Stimulated activated CD4-positive, alpha-beta T cell treated with anti-CD3 and anti-CD28 coated beads, Interleukin-4, amount 100 ng/mL, for 48 hours (primary cell): ENCODE measurements around the gene MINK1.
"Not testable (repeated sequence)": the region's sequence is repeated elsewhere in the genome, so short reads cannot be mapped to it uniquely, and the experiment has no call there.

Experiments
- DNase-seq, 2 donors: peaks; one replicate each; pipeline ENCODE4 v3.0.0-alpha.2; 2020; ENCODE audit warnings: low read depth in 2 of 2

Gene MINK1

GRCh38 chr17:4811471-4811870, 21.7 kb upstream of the MINK1 start:
- no peak for DNase-seq

DNA sequence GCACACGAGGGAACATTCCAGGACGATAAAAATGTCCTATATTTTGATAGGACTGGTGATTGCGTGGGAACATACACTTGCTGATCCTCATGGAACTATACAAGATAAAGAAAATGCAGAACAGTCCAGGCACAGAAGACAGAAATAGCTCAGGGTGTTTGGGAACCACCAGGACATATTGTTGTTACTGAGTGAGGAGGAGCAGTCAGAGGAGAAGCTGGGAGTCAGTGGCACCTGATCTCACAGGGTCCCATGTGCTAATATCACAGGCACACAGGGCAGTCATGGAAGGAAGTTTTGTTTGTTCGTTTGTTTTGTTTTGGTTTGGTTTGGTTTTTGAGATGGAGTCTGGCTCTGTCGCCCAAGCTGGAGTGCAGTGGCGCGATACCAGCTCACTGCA, 20.4 kb upstream of the MINK1 start:
- DNase-seq: no peak

DNA sequence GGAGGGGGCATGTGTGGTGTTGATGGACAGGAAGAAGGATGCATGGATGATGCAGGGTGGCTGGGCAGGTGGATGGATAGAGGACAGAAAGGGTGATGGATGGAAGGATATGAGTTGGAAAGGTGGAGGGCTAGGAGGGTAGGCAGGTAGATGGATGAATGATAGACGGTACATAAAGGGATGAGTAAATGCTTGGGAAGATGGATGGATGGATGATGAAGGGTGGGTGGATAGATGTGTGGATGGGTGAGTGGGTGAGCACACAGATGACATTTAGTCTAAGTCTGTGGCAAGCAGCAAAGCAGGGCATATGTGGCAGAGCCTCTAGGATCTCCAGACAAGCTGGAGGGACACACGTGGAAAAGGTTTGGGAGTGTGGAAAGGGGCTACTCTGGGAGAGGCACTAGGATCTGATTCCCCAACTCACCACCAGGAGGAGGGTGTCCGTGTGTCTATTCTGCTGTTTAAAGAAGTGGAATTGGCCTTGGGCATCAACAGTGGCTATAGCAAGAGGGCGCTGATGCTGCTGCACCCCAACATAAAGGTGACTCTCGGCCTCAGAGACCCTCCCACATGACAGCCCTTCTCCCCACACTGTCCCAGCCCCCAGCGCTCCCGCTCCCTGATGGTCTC, 18.0 kb upstream of the MINK1 start:
- no peak for DNase-seq

DNA sequence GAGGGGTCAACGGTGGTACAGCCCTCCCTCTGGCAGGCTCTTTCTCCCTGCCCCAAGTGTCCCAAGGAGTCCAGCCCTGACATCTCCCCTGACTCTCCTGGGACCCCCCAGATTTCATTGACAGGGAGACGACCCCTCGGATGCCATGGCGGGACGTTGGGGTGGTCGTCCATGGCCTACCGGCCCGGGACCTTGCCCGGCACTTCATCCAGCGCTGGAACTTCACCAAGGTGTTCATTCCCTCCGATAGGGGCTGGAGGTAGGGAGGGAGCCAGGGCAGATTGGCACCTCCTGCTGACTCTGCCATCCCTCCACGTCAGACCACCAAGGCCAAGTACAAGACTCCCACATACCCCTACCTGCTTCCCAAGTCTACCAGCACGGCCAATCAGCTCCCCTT, 16.3 kb upstream of the MINK1 start:
- DNase-seq: no peak

GRCh38 chr17:4818276-4818675, 14.9 kb upstream of the MINK1 start:
- DNase-seq: no peak

- no peak for DNase-seq
Measured at GRCh38 chr17:4822835-4823234, 10.3 kb upstream of the MINK1 start.

GRCh38 chr17:4823373-4824089, 9.6 kb upstream of the MINK1 start:
- no peak for DNase-seq

DNA sequence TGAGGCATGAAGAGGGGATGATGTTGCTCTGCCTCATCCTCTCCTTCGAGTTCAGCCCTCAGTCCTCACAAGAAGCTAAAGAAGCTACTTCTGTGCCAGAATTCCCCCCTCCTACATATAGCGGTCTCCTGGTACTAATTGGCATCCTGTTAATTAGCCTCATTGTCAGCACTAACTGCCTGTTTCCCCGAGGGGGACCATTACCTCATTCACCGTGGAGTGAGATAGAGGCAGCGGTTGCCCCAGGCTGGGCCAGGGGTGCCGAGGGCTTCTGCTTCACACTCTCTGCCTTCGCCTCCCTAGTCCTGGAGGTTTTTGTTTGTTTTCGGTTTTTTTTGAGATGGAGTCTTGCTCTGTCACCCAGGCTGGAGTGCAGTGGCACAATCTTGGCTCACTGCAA, 5.7 kb upstream of the MINK1 start:
- no peak for DNase-seq

- not testable (repeated sequence) for DNase-seq
Measured at GRCh38 chr17:4832829-4833177, 337 bp upstream of the MINK1 start.

GRCh38 chr17:4833941-4834680, 971 bp downstream of the MINK1 start:
- DNase-seq: no peak

DNA sequence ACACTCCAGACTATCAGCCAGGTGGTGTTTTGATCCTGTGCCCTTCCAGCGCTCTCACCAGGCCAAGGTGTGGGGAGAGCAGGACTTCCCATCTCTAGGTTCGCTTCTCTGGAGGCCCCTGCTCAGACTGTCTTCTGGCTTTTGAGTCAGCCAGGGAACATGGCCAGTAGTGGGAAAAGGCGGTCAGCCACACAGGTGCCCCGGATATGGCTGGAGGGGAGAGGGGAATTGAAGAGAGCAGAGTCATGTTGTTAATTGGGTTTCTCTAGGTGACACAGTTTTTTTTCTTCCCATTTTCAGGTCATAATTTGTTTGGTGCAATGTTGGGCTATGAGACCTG, 1.5 kb downstream of the MINK1 start:
- DNase-seq: no peak

DNA sequence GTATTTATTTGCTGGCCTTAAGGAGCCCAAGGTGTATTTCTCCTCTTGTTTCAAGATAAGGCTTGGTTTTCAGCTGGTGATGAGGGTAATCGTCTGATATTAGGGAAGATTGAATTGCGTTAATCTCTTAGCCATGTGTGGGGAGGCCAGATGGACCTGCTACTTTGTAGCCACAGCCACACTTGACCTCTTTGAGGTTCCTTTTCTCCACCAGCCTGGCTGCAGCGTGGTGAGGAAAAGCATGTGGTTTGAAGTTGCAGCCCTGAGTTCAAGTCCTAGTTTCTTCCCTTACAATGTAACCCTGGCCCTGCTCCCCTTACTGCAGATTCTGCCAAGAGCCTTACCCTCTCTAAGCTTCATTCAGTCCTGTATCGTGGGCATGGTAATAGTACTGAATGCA, 3.1 kb downstream of the MINK1 start:
- DNase-seq: no peak

DNA sequence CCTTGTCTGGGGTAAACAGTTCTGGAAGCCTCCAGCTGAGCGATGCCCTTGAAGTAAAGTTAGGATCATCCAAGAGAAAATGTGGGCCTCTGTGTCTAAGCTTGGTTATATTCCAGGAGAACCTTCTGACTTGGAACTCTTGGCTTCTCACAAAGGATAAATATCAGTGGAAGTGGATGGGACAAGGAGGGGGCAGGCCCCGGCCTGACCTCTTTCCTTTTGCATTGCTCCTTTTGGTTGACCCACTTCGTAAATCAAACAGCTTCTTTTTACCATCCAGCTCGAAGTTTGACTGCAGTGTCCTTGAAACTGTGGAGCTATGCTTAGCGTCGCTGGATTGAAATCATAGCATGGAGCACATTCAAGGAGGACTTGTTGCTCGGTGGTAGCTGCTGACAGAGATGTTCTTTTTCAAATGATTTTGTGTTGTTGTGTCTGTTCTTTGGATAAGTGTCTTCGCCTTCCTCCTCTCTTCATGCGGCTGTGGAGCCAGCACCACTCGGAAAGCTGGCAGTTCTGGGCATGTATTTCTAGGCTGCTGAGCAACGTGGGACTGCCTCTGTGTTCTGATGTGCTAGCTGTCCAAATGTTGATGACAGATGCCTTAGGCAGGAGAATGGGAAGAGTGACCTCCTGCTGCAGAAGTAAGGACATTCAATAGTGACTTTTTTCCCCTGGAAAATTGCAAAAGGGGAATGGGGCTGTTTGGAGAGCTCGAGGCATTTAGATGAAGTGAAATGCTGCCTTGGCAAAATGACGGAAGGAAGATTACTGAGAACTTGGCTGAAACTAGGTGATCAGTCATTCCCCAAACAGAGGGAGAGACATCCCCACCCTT, 4.5 kb downstream of the MINK1 start:
- DNase-seq: no peak

- no peak for DNase-seq
Measured at GRCh38 chr17:4838309-4838785, 5.2 kb downstream of the MINK1 start.

- DNase-seq: no peak
Measured at GRCh38 chr17:4839221-4839620, 6.1 kb downstream of the MINK1 start.

DNA sequence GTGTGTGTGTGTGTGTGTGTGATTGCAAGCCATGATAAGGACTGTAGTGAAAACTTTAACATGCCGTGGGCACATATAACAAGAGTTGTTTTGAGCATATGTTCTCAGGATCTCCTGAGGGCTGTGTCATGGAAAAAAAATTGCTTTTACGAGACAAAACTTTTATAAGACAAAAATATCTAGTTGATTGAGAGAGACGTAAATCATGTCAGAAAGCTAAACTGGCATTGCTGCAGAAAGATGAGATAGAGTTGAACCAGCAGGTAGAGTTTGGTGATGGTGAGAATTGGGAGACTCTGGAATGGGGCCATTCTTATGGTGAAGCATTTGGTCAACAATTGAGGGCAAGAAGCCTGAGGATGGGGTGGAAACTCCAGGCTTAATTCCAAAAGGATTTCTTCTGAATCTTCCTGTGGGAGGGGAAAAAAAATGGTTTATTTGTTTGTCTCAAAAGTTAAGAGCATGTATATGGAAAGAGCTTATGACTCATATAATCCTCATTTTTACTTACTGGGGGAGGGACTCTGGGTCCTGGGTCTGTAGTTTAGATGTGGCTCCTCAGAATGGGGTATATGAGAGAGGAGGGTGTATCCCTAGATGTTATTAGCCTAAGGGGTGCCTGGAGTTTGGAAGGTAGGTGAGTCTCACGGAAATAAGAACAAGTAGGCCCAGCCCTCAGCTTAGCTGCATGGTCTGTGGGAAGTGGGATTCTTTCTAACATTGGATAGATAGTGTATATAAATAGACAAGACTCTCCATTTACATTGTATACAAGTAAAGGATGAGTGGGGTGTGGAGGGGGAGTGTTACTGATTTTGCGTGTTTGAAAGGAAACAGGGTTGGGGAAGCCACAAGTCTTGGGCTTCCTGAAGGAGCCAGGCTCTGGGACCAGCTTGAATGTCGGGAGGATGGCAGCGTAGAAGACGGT, 7.1 kb downstream of the MINK1 start:
- no peak for DNase-seq

GRCh38 chr17:4840893-4841242, 7.7 kb downstream of the MINK1 start:
- DNase-seq: no peak

DNA sequence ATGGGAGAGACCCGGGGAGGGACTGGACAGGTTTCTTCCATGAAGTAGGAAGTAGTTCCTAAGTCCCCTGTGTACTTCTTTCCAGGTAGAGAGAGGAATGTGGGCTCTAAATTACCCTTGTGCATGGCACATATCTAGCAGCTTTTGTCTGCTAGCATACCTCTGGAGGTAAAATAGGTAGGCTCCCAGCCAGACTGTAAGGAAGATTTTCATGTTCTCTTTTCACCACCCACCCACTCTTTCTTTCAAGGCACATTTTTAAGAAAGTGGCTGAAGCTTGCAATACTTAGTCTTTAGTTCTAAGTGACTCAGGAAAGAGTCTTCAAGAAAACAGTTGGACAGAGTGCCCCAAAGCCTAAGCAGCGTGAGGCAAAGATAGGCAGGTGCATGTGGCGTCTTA, 9.2 kb downstream of the MINK1 start:
- DNase-seq: no peak

GRCh38 chr17:4843321-4844000, 10.3 kb downstream of the MINK1 start:
- no peak for DNase-seq

GRCh38 chr17:4845118-4845517, 12.0 kb downstream of the MINK1 start:
- DNase-seq: no peak
